IMR-90 (cell line): ENCODE measurements around the gene ADD3. TPM values are rescaled to one million over a fixed set of nuclear protein-coding genes. Genes with fewer than 3 reads are reported as not detected.

Experiments
- ATAC-seq: fragments of 200-7000 bp; cut with Tn5 transposase; 2 replicates; pipeline ENCODE4 v1.9.1; 2020; ENCODE audit warnings: low read depth, mild to moderate bottlenecking, moderate library complexity
- BruUV-seq: library from RNA; stranded (reverse); fragments of 400-500 nt; replicated peaks from 2 replicates; lab custom pipeline; 2021; lab: Mats Ljungman, UMichigan
- CTCF ChIA-PET: fragments of 300-600 bp; formaldehyde crosslinking; extraction: SDS; loops from one replicate; lab custom pipeline; 2021; ENCODE audit warnings: antibody characterized with exemption; lab: Yijun Ruan, JAX
- POLR2A ChIA-PET: fragments of 300-600 bp; sonication (Branson Sonifier 250); formaldehyde crosslinking; loops from one replicate; lab custom pipeline; 2022; ENCODE audit warnings: antibody characterized with exemption; ENCODE audit not compliant: unreplicated experiment; lab: Charles Lee
- DNase-seq: peaks from one replicate; pipeline ENCODE4 v3.0.0; 2013
- H2AFZ ChIP-seq: replicated peaks from 2 replicates; pipeline ENCODE3; 2013; ENCODE audit warnings: low read length, mild to moderate bottlenecking; ENCODE audit not compliant: poor library complexity
- H2AK5ac ChIP-seq: 2 replicates; pipeline ENCODE4 v1.6.1; 2013; ENCODE audit warnings: low read depth, low read length, inconsistent platforms
- H2AK9ac ChIP-seq: replicated peaks from 2 replicates; pipeline ENCODE3; 2013; ENCODE audit warnings: mild to moderate bottlenecking, low read depth, low read length, moderate library complexity; ENCODE audit not compliant: poor library complexity
- H2BK120ac ChIP-seq: 2 replicates; pipeline ENCODE4 v1.6.1; 2013; ENCODE audit warnings: low read depth, low read length, inconsistent platforms
- H2BK15ac ChIP-seq: 3 replicates; pipeline ENCODE4 v1.6.1; 2013; ENCODE audit warnings: low read depth, low read length, inconsistent platforms
- H2BK20ac ChIP-seq: 2 replicates; pipeline ENCODE4 v1.6.1; 2013; ENCODE audit warnings: low read depth, mild to moderate bottlenecking, inconsistent platforms, low read length, moderate library complexity
- H2BK5ac ChIP-seq: 2 replicates; pipeline ENCODE4 v1.6.1; 2013; ENCODE audit warnings: mild to moderate bottlenecking, low read depth, low read length, inconsistent platforms; ENCODE audit not compliant: poor library complexity, severe bottlenecking
- H3K14ac ChIP-seq: replicated peaks from 2 replicates; pipeline ENCODE4 v1.6.1; 2013; ENCODE audit warnings: low read depth, low read length, inconsistent platforms
- H3K18ac ChIP-seq: 2 replicates; pipeline ENCODE4 v1.6.1; 2013; ENCODE audit warnings: low read depth, low read length, control low read depth
- H3K23ac ChIP-seq: 2 replicates; pipeline ENCODE4 v1.6.1; 2013; ENCODE audit warnings: low read depth, low read length, inconsistent platforms
- H3K27ac ChIP-seq: 2 replicates; pipeline ENCODE4 v1.5.1; 2013; ENCODE audit warnings: mild to moderate bottlenecking, control low read depth, low read length; ENCODE audit not compliant: insufficient read depth
- H3K27me3 ChIP-seq: 2 replicates; pipeline ENCODE4 v1.6.1; 2013; ENCODE audit warnings: low read length; ENCODE audit not compliant: control insufficient read depth, insufficient read depth
- H3K36me3 ChIP-seq: 2 replicates; pipeline ENCODE4 v1.6.1; 2013; ENCODE audit warnings: low read length, mixed read lengths; ENCODE audit not compliant: control insufficient read depth, insufficient read depth
- H3K4ac ChIP-seq: 2 replicates; pipeline ENCODE4 v1.6.1; 2013; ENCODE audit warnings: low read depth, low read length, inconsistent platforms
- H3K4me1 ChIP-seq: 2 replicates; pipeline ENCODE4 v1.6.1; 2013; ENCODE audit warnings: low read length, mixed read lengths; ENCODE audit not compliant: control insufficient read depth, insufficient read depth
- H3K4me2 ChIP-seq: 2 replicates; pipeline ENCODE4 v1.6.1; 2013; ENCODE audit warnings: low read depth, mild to moderate bottlenecking, control low read depth, low read length, moderate library complexity
- H3K4me3 ChIP-seq: 2 replicates; pipeline ENCODE4 v1.5.1; 2013; ENCODE audit warnings: low read depth, mild to moderate bottlenecking, control low read depth, low read length, moderate library complexity; ENCODE audit not compliant: insufficient read depth
- H3K56ac ChIP-seq: 2 replicates; pipeline ENCODE4 v1.6.1; 2013; ENCODE audit warnings: low read length, inconsistent platforms; ENCODE audit not compliant: insufficient read depth; ENCODE audit errors: extremely low read depth
- H3K79me1 ChIP-seq, 2 experiments: 2 replicates each; pipeline ENCODE4 v1.6.1; 2013; ENCODE audit warnings: low read length in 2 of 2, inconsistent platforms in 1 of 2, low read depth in 1 of 2
- H3K9ac ChIP-seq: 2 replicates; pipeline ENCODE4 v1.6.1; 2013; ENCODE audit warnings: low read depth, low read length, control low read depth
- H3K9me1 ChIP-seq: 2 replicates; pipeline ENCODE4 v1.6.1; 2013; ENCODE audit warnings: low read length, inconsistent platforms; ENCODE audit not compliant: insufficient read depth
- H3K9me3 ChIP-seq: 2 replicates; pipeline ENCODE4 v1.6.1; 2013; ENCODE audit warnings: low read length; ENCODE audit not compliant: control insufficient read depth, insufficient read depth
- H4K20me1 ChIP-seq: 2 replicates; pipeline ENCODE4 v1.6.1; 2013; ENCODE audit warnings: low read length, inconsistent platforms; ENCODE audit not compliant: insufficient read depth
- H4K5ac ChIP-seq: 2 replicates; pipeline ENCODE4 v1.6.1; 2013; ENCODE audit warnings: mild to moderate bottlenecking, low read depth, low read length, control low read depth
- H4K8ac ChIP-seq, 2 experiments: 2 replicates each; pipeline ENCODE4 v1.6.1; 2013; ENCODE audit warnings: low read depth in 2 of 2, low read length in 2 of 2, control low read depth in 1 of 2, inconsistent platforms in 1 of 2
- H4K91ac ChIP-seq: 2 replicates; pipeline ENCODE4 v1.6.1; 2013; ENCODE audit warnings: low read depth, low read length, inconsistent platforms; ENCODE audit not compliant: insufficient read depth
- WGBS, 2 experiments: methylation state at CpG; one replicate each; pipeline versions ENCODE4 v1.1.5 to v1.1.7; 2013; ENCODE audit warnings: missing lambda C conversion rate in 2 of 2; ENCODE audit not compliant: insufficient read length in 1 of 2; ENCODE audit errors: extremely low coverage in 2 of 2; 5-methylcytosine and 5-hydroxymethylcytosine counted together
- dilution Hi-C: fragments of 300-500 bp; cut with HindIII; formaldehyde crosslinking; loops from one replicate; pipeline ENCODE4 v1.14.3; 2018; ENCODE audit warnings: low sequenced_read_pairs; ENCODE audit not compliant: unreplicated experiment
- in situ Hi-C: fragments of 300-500 bp; cut with MboI; formaldehyde crosslinking; loops from 3 replicates; pipeline ENCODE4 v1.14.3; 2019; ENCODE audit warnings: low sequenced_read_pairs, inconsistent platforms, mixed read lengths
- intact Hi-C: fragments of 100-400 bp; cut with micrococcal nuclease; formaldehyde crosslinking; loops from 2 replicates; pipeline ENCODE4 v1.10.0; 2022
- polyA plus RNA-seq, 3 experiments: library from polyadenylated mRNA; depleted of rRNA; stranded (reverse); fragments of >200 nt; gene quantifications; 2 replicates each; pipeline ENCODE4 v1.2.3, GENCODE V29; 2012; ENCODE audit warnings: low replicate concordance in 1 of 3
- total RNA-seq: library from RNA; depleted of rRNA; stranded (reverse); fragments of >200 nt; gene quantifications from 2 replicates; pipeline ENCODE4 v1.2.3, GENCODE V29; 2012
- TF ChIP-seq, protein P1 (sequence below): conservative IDR thresholded peaks from 2 replicates; pipeline ENCODE4 v1.5.1; 2012; ENCODE audit warnings: mild to moderate bottlenecking, low read depth, low read length, improper control_type of control experiment

Gene ADD3
- total and polyA plus RNA-seq, 2 of the 4 experiments (the other 2 are of a cell fraction) = 138 to 212 TPM

DNA sequence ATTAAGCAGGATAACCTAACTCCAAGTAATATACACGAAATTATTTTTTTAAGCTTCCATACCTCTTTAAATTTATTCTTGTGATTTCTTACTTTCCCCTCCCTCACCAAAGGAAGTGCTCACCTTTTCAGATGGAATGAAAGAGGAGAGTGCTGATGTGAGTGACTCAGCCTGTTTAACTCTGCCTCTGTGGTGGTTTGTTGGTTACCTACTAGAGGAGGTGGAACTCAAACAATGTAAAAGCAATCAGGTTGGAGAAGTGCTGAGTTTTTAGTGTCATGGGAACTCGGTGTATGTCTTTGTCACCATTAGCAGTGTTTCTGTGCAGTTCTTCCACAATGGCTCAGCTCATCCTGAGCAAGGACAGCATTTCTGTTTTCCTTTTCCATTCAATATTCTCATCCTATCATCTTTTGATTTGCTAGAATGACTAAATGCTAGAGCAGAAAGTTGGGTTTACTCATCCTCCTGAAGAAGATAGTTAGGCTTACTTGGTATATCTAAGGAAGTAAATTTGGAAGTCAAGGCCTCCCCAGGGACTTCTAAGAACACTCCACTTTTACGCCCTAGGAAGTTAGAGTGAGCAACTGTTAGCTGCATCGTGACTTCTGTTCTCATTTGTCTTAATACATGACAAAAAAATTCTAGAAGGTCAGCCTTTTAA is 6.0 kb downstream of the ADD3 start:
- H2BK5ac ChIP-seq = no peak overlapping the region
- CTCF ChIA-PET = interaction anchor here (0.5 to 0.6 kb wide), 2 partner anchors 62 to 117 kb away, joined by 3 read pairs; no protein-coding TSS in a partner anchor
- ATAC-seq = no peak
- H3K9me3 ChIP-seq = no peaks in the 10 kb centered on the region
- H3K56ac ChIP-seq = no peak overlapping the region
- BruUV-seq = no TSS peak
- H3K27ac ChIP-seq = no peak overlapping the region
- no peak overlapping the region for H3K4me3 ChIP-seq
- no CpG with 5 or more reads among the region's 4 CpGs for WGBS, 2 experiments
- H3K4ac ChIP-seq = no peak overlapping the region
- no peak overlapping the region for H2BK15ac ChIP-seq
- TF ChIP-seq, protein P1, sequence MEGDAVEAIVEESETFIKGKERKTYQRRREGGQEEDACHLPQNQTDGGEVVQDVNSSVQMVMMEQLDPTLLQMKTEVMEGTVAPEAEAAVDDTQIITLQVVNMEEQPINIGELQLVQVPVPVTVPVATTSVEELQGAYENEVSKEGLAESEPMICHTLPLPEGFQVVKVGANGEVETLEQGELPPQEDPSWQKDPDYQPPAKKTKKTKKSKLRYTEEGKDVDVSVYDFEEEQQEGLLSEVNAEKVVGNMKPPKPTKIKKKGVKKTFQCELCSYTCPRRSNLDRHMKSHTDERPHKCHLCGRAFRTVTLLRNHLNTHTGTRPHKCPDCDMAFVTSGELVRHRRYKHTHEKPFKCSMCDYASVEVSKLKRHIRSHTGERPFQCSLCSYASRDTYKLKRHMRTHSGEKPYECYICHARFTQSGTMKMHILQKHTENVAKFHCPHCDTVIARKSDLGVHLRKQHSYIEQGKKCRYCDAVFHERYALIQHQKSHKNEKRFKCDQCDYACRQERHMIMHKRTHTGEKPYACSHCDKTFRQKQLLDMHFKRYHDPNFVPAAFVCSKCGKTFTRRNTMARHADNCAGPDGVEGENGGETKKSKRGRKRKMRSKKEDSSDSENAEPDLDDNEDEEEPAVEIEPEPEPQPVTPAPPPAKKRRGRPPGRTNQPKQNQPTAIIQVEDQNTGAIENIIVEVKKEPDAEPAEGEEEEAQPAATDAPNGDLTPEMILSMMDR = no peak
- no peak overlapping the region for H4K8ac ChIP-seq
- H3K27me3 ChIP-seq = no peaks in the 10 kb centered on the region
- DNase-seq = no peak
- intact Hi-C loops = no loop called here
- in situ Hi-C loops = no loop called here
- no peak overlapping the region for H3K4me2 ChIP-seq
- H3K79me1 ChIP-seq = peaks cover 35 to 66% of the 10 kb centered on the region in 2 experiments
- H3K9ac ChIP-seq = no peak overlapping the region
- H3K9me1 ChIP-seq = peaks cover 6% of the 10 kb centered on the region; the same call in 1 of the 2 replicates
- H3K4me1 ChIP-seq = peaks cover 8% of the 10 kb centered on the region
- H4K20me1 ChIP-seq = peaks cover 29% of the 10 kb centered on the region
- POLR2A ChIA-PET = no interaction called here
- H3K23ac ChIP-seq = peak overlapping the region; percentile 68; the same call in 1 of the 2 replicates
- H2BK20ac ChIP-seq = no peak overlapping the region
- no peak overlapping the region for H3K14ac ChIP-seq
- no peak overlapping the region for H4K91ac ChIP-seq
- no peak overlapping the region for H2AFZ ChIP-seq
- no peak overlapping the region for H2AK9ac ChIP-seq
- H3K18ac ChIP-seq = no peak overlapping the region
- no peak overlapping the region for H2BK120ac ChIP-seq
- H4K5ac ChIP-seq = peak overlapping the region; percentile 13; the same call in 1 of the 2 replicates
- dilution Hi-C loops = no loop called here
- H2AK5ac ChIP-seq = no peak overlapping the region
- no peaks in the 10 kb centered on the region for H3K36me3 ChIP-seq
